GM23248 (cell line): Measurements from ENCODE around the gene GALNS.

Experiments used
- EZH2 ChIP-seq: fragments of 200-600 bp; sonication (generic); IDR thresholded peaks from 2 replicates; pipeline ENCODE4 v1.6.1; 2018; ENCODE audit warnings: antibody characterized with exemption, mild to moderate bottlenecking; ENCODE audit not compliant: insufficient read depth, poor library complexity, severe bottlenecking
- EZH2phosphoT487 ChIP-seq: fragments of 200-600 bp; sonication (generic); IDR thresholded peaks from 2 replicates; pipeline ENCODE4 v1.6.1; 2018; ENCODE audit warnings: antibody characterized with exemption, moderate library complexity, mild to moderate bottlenecking, low read depth; ENCODE audit not compliant: insufficient read depth

GRCh38 chr16:88821168-88821850 lies 35.4 kb downstream of the GALNS start:
- TF ChIP-seq EZH2phosphoT487 (no peak), EZH2 (no peak)
